Fibroblast of mammary gland (primary cell): Measurements from ENCODE around the gene PRR30.

Source experiments
- DNase-seq: peaks from one replicate; pipeline ENCODE4 v3.0.0-alpha.2; 2010; ENCODE audit warnings: low read depth
- H3K4me3 ChIP-seq: 2 replicates; pipeline ENCODE4 v1.5.1; 2011; ENCODE audit warnings: low read depth, mild to moderate bottlenecking, low read length, moderate library complexity; ENCODE audit not compliant: control insufficient read depth
- CTCF ChIP-seq: conservative IDR thresholded peaks from 2 replicates; pipeline ENCODE4 v1.5.1; 2011; ENCODE audit warnings: low read depth, low read length, inconsistent platforms; ENCODE audit not compliant: control insufficient read depth, insufficient read depth

PRR30 gene

GRCh38 chr2:27105981-27106380 is 33.2 kb downstream of the PRR30 start:
- no peak overlapping the region for H3K4me3 ChIP-seq
- no peak for DNase-seq
- no peak for TF ChIP-seq CTCF

- H3K4me3 ChIP-seq = no peak overlapping the region
- no peak for DNase-seq
- no peak for TF ChIP-seq CTCF
Observed at GRCh38 chr2:27102329-27102728, 36.9 kb downstream of the PRR30 start.

- TF ChIP-seq CTCF = no peak
- H3K4me3 ChIP-seq = no peak overlapping the region
- no peak for DNase-seq
Observed at GRCh38 chr2:27100036-27100435, 39.2 kb downstream of the PRR30 start.

GRCh38 chr2:27099334-27099955 is 39.8 kb downstream of the PRR30 start:
- no peak overlapping the region for H3K4me3 ChIP-seq
- TF ChIP-seq CTCF = no peak

GRCh38 chr2:27097341-27097740 is 41.9 kb downstream of the PRR30 start:
- no peak for DNase-seq
- TF ChIP-seq CTCF = no peak
- no peak overlapping the region for H3K4me3 ChIP-seq

More at GRCh38 chr2:27099334-27099955, 39.8 kb downstream of the PRR30 start:
- DNase-seq = no peak

GRCh38 chr2:27096748-27097297 is 42.4 kb downstream of the PRR30 start:
- H3K4me3 ChIP-seq = no peak overlapping the region
- DNase-seq = no peak

More at GRCh38 chr2:27096748-27097297, 42.4 kb downstream of the PRR30 start:
- no peak for TF ChIP-seq CTCF
